NOMO-1 treated with dmso at 0.1 percent for 144 hours (cell line): ENCODE results near the gene FTCDNL1.

Experiments
- DNase-seq: peaks from one replicate; lab custom pipeline; 2025; ENCODE audit not compliant: unreplicated experiment; lab: John Stamatoyannopoulos, UW

FTCDNL1 gene

DNA sequence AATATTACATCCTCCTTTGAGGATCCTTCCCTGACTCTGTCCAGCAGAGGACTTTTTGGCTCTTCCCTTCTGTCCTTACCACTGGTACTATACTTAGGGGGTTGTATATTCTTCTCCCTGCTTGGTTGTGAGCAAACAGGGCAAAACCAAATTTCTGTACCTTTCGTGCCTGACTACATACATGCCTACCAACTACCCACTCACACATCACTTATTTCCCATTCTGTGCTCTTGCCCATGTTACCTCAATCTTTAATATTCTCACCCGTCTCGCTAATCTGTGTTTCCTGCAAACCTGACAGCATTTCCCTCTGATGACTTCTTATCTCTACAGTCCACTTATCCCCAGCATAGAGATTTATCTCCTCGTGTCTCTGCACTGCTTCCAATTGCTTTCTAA lies 58.6 kb downstream of the FTCDNL1 start:
- no peak for DNase-seq

- DNase-seq, result no peak
Measured at GRCh38 chr2:199791326-199791725, 59.7 kb downstream of the FTCDNL1 start.

- no peak for DNase-seq
Measured at GRCh38 chr2:199784512-199784911, 66.5 kb downstream of the FTCDNL1 start.

GRCh38 chr2:199779589-199779988 lies 71.4 kb downstream of the FTCDNL1 start:
- DNase-seq, result no peak

- no peak for DNase-seq
Measured at GRCh38 chr2:199778655-199779054, 72.3 kb downstream of the FTCDNL1 start.

GRCh38 chr2:199777916-199778315 lies 73.1 kb downstream of the FTCDNL1 start:
- DNase-seq, result no peak

- no peak for DNase-seq
Measured at GRCh38 chr2:199777315-199777714, 73.7 kb downstream of the FTCDNL1 start.

DNA sequence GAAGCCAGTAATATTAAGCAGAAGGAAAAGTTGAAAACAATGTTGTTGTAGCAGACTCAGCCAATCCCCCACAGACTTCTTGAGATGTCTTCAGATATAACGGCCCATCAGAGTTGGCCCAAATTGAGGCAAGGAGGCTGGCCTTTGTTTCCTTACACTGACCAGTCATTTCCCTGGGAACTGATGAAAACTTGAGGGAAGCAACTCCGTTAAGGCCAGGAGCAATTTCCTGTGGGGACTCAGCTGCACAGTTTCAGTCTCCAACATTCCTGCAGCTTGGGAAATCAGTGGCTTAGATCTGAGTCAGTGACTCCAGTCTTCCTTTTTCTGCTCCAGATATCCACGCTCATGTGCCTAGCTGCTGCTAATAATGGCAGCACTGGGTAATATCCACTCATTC lies 75.7 kb downstream of the FTCDNL1 start:
- no peak for DNase-seq

- peak; percentile 66 for DNase-seq
Measured at GRCh38 chr2:199772035-199772976, 78.7 kb downstream of the FTCDNL1 start.

DNA sequence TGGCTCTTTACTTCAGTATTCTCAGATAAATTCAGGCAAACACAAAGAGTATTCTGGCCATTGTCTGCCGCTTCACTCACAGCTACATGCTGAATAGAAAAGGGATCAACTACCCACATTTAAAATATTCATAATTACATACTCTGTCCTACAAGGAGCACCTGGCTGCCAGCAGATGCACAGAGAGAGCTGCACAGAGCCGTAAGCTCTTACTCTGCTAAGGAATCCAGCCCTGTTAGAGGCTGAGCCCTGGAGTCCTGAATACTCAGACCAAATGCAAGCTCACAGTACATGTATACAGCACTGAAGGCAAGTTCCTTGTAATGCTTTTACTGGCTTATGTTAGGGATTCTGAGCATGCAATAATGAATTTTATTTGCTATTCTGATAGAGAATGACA lies 80.3 kb downstream of the FTCDNL1 start:
- DNase-seq, result no peak

DNA sequence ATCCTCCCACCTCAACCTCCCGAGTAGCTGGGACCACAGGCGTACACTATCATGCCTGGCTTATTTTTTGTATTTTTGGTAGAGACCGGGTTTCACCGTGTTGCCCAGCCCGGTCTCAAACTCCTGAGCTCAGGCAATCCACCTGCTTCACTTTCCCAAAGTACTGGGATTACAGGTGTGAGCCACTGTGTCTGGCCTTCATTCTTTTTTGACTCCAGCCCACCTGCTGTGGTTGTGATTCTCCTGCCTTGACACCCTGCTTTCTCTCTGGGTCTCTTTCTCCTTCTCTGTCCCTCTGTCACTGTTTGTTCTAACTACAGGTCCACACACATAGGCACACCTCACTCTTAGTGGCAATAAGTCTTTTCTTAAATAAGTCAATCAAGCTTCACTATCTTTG lies 85.3 kb downstream of the FTCDNL1 start:
- no peak for DNase-seq

DNA sequence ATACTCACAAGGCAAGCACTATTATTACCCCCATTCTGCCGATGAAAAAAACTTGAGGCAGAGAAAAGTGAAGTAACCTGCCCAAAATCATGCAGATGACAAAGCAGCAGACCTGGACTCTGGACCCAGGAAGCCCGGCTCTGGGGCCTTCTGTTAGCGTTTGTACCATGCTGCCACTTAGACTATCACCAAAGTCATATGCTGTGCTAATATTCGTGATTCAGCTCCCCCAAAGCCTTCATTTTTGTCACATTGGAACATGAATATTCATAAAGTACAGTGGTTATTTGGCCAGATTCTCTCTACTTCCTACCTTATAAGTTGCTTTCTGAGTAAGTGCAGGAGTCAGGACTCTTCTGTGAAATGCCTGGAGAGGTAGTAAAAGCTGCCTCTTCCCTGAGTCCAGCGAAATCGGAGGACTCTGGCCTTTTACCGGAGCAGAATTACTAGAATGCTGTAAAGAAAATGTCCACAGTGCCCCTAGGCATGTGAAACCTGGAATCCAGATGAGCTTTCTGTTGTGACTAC lies 86.7 kb downstream of the FTCDNL1 start:
- DNase-seq, result no peak

GRCh38 chr2:199762963-199763362 lies 88.0 kb downstream of the FTCDNL1 start:
- no peak for DNase-seq

DNA sequence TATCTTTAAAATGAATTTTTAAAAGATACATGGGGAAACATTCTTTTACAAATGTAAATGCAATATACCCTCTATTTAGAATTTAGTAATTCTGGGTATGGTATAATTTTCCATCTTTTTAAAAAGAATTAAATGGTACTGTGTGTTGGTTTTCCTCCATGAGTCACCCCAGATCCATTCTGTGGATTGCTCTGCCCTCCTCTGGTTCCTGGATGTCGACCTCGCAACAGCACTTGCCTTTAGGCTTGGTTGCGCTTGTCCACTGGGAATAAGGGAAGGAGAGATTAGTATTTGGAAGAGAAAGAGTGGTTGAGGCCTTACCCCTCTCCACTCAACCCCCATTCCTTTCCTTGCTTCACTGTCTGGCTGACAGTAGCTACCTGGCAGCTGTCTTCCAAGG lies 90.4 kb downstream of the FTCDNL1 start:
- no peak for DNase-seq

- DNase-seq, result no peak
Measured at GRCh38 chr2:199757233-199757870, 93.6 kb downstream of the FTCDNL1 start.

DNA sequence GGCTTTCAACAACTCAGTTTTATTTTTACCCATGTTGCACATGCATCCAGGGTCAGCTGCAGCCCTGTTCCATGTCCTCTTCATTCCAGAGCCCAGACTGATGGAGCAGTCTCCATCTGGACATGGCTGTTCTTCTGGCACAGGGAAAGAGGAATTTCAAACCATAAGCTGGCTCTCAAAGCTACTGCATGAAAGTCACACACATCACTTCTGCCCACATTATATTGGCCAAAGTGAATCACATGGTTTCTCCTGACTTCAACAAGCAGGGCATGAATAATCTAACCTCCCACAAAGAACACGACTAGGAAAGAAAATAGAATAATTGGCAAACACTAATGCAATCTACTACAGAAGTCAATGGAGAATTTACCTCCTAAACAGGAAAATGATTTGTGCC lies 94.2 kb downstream of the FTCDNL1 start:
- DNase-seq, result no peak

DNA sequence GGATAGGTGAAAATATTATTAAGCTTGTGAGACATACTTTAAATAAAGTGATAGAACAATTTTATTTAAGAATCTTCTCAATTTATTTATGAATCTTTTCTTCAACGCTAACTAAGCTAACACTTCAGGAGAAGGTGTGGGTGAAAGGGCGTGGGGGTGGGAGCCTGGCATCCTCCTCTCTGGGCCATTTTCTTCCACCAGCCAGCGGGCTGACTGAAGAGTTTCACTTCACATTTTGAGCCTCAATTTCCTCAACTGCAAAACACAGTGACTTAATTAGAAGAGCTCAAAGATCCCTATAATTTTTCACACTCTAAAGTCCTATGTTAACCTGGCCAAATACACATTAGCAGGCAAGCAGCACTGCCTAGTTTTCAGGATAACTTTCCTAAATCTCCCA lies 94.8 kb downstream of the FTCDNL1 start:
- no peak for DNase-seq

DNA sequence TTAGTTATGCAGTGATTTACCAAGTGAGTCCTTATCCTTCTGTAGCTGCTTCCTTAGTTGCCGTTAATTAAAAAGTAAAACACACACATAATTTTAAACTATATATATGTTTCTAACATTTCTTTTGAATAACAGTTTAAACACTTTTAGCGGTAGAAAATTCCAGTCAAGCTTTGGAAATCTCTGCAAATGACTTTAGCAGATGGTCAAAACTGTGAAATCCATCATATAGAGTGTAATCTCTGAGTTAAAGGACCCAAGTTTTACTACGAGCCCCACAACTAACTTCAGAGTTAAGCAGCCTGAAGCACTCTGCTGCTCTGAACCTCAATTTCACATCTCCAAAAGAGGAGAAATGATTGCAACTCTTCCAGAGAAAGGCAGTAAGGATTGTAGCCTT lies 96.2 kb downstream of the FTCDNL1 start:
- DNase-seq, result no peak

GRCh38 chr2:199751492-199752120 lies 99.4 kb downstream of the FTCDNL1 start:
- DNase-seq, result no peak

GRCh38 chr2:199749571-199749970 lies 101.4 kb downstream of the FTCDNL1 start:
- DNase-seq, result no peak

GRCh38 chr2:199744724-199745123 lies 106.3 kb downstream of the FTCDNL1 start:
- DNase-seq, result no peak

DNA sequence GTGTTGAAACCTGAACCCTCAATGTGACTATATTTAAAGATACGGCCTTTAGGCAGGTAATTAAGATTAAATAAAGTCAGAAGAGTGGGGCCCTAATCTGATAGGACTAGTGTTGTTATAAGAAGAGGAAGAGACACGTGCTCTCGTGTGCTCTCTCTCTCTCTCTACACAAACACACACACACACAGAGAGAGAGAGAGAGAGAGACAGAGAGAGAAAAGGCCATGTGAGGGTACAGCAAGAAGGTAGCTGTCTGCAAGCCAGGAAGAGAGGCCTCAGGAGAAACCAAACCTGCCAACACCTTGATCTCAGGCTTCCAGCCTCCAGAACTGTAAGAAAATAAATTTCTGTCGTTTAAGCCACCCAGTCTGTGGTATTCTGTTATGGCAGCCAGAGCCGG lies 106.7 kb downstream of the FTCDNL1 start:
- DNase-seq, result no peak
